Natural killer cell (primary cell): ENCODE data around the gene STAM. TPM values are rescaled to one million over a fixed set of nuclear protein-coding genes. Genes with fewer than 3 reads are reported as not detected.
A peak's percentile ranks its signal among the peaks of the same experiment; 100 is the strongest.

ENCODE experiments used
- ATAC-seq, 3 donors: fragments of 150-1000 bp in 2 of 3; fragments of 200-7000 bp in 1 of 3; cut with Tn5 transposase; 1 replicate in 1 of 3; 2 replicates in 2 of 3; pipeline ENCODE4 v1.10.0; 2021; ENCODE audit warnings: mild to moderate bottlenecking in 2 of 3, moderate library complexity in 2 of 3
- DNase-seq, 2 donors: peaks; one replicate each; pipeline versions ENCODE4 v3.0.0 to v3.0.0-alpha.2; 2013 to 2021; ENCODE audit warnings: mixed read lengths in 1 of 2
- H3K27ac ChIP-seq: one replicate; pipeline ENCODE4 v1.5.1; 2013; ENCODE audit warnings: mild to moderate bottlenecking, low read length
- H3K27me3 ChIP-seq: one replicate; pipeline ENCODE4 v1.6.1; 2013; ENCODE audit warnings: low read length; ENCODE audit not compliant: control insufficient read depth, insufficient read depth
- H3K36me3 ChIP-seq: one replicate; pipeline ENCODE4 v1.6.1; 2013; ENCODE audit warnings: low read length; ENCODE audit not compliant: control insufficient read depth, insufficient read depth
- H3K4me1 ChIP-seq: one replicate; pipeline ENCODE4 v1.6.1; 2013; ENCODE audit warnings: low read length; ENCODE audit not compliant: control insufficient read depth, insufficient read depth
- H3K4me3 ChIP-seq: one replicate; pipeline ENCODE4 v1.5.1; 2013; ENCODE audit warnings: low read length
- H3K9me3 ChIP-seq: one replicate; pipeline ENCODE4 v1.6.1; 2013; ENCODE audit warnings: low read length; ENCODE audit not compliant: control insufficient read depth, insufficient read depth
- H3K27ac Mint-ChIP-seq, 2 donors: one replicate each; pipeline ENCODE4 v1.8.0; 2022; ENCODE audit warnings: mild to moderate bottlenecking in 2 of 2, mixed read lengths in 2 of 2, moderate library complexity in 1 of 2
- H3K27me3 Mint-ChIP-seq, 2 donors: one replicate each; pipeline ENCODE4 v1.8.0; 2022; ENCODE audit warnings: low read depth in 2 of 2, mixed read lengths in 2 of 2
- H3K36me3 Mint-ChIP-seq: one replicate; pipeline ENCODE4 v1.8.0; 2022; ENCODE audit warnings: mixed read lengths
- H3K4me1 Mint-ChIP-seq, 2 donors: one replicate each; pipeline ENCODE4 v1.8.0; 2022; ENCODE audit warnings: mixed read lengths in 2 of 2
- H3K4me3 Mint-ChIP-seq: one replicate; pipeline ENCODE4 v1.8.0; 2022; ENCODE audit warnings: mild to moderate bottlenecking, moderate library complexity, mixed read lengths
- H3K9me3 Mint-ChIP-seq, 2 donors: one replicate each; pipeline ENCODE4 v1.8.0; 2022; ENCODE audit warnings: mixed read lengths in 2 of 2
- WGBS: methylation state at CpG from one replicate; pipeline ENCODE4 v1.1.7; 2013; ENCODE audit warnings: missing lambda C conversion rate; ENCODE audit not compliant: insufficient coverage; 5-methylcytosine and 5-hydroxymethylcytosine counted together
- intact Hi-C: fragments of 100-400 bp; cut with micrococcal nuclease; formaldehyde crosslinking; loops from one replicate; pipeline ENCODE4 v1.14.2; 2022
- total RNA-seq, 4 donors: library from RNA; stranded (reverse); fragments of 120-200 nt in 1 of 4; gene quantifications; one replicate each; pipeline versions ENCODE4 v1.2.3 to v1.2.4, GENCODE V29; 2013 to 2022
- TF ChIP-seq, protein P1 (sequence below): fragments of 200-600 bp; IDR thresholded peaks from one replicate; pipeline ENCODE4 v1.8.0; 2022; ENCODE audit warnings: antibody characterized with exemption

STAM gene
- total RNA-seq, 3 donors from 2014 or later (not counting 1 experiment from before 2014, with no cell fraction given), result 37.8 to 40.2 (median 38.6) TPM

DNA sequence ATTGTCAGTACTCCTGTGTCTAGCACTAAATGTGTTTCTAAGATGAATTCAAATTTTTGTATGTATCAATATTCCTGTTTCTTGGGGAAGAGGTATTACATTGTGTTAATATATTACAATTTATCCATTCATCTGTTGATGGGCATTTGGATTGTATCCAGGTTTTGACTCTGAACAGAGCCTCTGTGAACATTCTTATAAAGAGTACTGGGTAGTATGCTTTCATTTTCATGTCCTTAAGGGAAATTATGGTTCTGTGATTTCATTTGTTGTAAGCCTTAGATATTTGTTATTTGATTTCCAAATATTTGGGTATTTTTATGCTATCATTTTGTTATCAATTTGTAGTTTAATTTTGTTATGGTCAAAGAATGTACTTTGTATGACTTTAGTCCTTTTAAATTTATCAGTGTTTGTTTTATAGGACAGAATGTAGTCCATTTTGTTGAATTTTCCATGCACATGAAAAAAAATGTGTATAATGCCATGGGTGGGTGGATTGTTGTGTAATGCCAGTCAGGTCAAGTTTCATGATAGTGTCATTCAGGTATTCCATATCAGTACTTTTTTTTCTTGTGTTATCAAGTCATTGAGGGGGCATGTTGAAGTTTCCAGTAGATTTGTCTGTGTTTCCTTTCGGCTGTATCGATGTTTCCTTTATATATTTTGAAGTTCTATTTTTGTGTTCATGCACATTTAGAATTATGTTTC, 38.4 kb downstream of the STAM start:
- TF ChIP-seq, protein P1, sequence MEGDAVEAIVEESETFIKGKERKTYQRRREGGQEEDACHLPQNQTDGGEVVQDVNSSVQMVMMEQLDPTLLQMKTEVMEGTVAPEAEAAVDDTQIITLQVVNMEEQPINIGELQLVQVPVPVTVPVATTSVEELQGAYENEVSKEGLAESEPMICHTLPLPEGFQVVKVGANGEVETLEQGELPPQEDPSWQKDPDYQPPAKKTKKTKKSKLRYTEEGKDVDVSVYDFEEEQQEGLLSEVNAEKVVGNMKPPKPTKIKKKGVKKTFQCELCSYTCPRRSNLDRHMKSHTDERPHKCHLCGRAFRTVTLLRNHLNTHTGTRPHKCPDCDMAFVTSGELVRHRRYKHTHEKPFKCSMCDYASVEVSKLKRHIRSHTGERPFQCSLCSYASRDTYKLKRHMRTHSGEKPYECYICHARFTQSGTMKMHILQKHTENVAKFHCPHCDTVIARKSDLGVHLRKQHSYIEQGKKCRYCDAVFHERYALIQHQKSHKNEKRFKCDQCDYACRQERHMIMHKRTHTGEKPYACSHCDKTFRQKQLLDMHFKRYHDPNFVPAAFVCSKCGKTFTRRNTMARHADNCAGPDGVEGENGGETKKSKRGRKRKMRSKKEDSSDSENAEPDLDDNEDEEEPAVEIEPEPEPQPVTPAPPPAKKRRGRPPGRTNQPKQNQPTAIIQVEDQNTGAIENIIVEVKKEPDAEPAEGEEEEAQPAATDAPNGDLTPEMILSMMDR, result no peak
- no peak overlapping the region for H3K27ac ChIP-seq
- intact Hi-C loops, result loop anchor here (5.0 kb wide), 1 partner anchor 40 kb away; the partner anchor contains the start of gene STAM
- WGBS, result 76% methylated on average over 2 of the region's 2 CpGs
- no peaks in the 10 kb centered on the region for H3K27me3 Mint-ChIP-seq
- H3K4me1 Mint-ChIP-seq, result peaks cover 40 to 60% of the 10 kb centered on the region in 2 donors
- H3K4me3 Mint-ChIP-seq, result no peak overlapping the region
- DNase-seq, result no peak
- H3K9me3 ChIP-seq, result no peaks in the 10 kb centered on the region
- H3K4me3 ChIP-seq, result no peak overlapping the region
- H3K27me3 ChIP-seq, result no peaks in the 10 kb centered on the region
- no peaks in the 10 kb centered on the region for H3K36me3 Mint-ChIP-seq
- no peak for ATAC-seq
- H3K4me1 ChIP-seq, result no peaks in the 10 kb centered on the region
- H3K36me3 ChIP-seq, result no peaks in the 10 kb centered on the region
- H3K9me3 Mint-ChIP-seq, result no peaks in the 10 kb centered on the region
- no peak overlapping the region for H3K27ac Mint-ChIP-seq

DNA sequence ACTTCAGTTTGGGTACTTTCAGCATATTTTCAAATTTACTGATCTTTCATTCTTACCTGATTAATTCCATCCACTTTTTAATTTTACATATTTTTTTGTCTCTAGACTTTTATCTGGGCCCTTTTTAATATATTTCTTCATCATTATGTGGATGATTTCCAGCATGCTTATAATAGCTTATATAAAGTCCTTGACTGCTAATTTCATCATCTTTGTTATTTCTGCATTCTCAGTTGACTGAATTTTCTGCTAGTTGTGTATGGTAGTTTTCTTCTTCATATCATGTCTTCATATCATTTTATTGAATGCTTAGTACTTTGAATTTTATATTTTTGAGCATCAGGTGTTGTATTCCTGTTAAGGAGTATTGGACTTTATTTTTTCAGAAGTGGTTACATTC, 39.6 kb downstream of the STAM start:
- Histone ChIP-seq H3K27ac (no peak overlapping the region), H3K4me3 (no peak overlapping the region), H3K27me3 (no peaks in the 10 kb centered on the region), H3K4me1 (no peaks in the 10 kb centered on the region), H3K9me3 (no peaks in the 10 kb centered on the region), H3K36me3 (no peaks in the 10 kb centered on the region)
- no peak overlapping the region for H3K4me3 Mint-ChIP-seq
- H3K36me3 Mint-ChIP-seq, result no peaks in the 10 kb centered on the region
- TF ChIP-seq, protein P1, result no peak
- H3K27ac Mint-ChIP-seq, result peak overlapping the region in 1 of 2 donors; percentile 35
- no peak for ATAC-seq
- H3K9me3 Mint-ChIP-seq, result no peaks in the 10 kb centered on the region
- no peak for DNase-seq
- intact Hi-C loops, result loop anchor here (5.0 kb wide), 1 partner anchor 41 kb away; the partner anchor contains the start of gene STAM
- peaks cover 39 to 60% of the 10 kb centered on the region in 2 donors for H3K4me1 Mint-ChIP-seq
- no peaks in the 10 kb centered on the region for H3K27me3 Mint-ChIP-seq

DNA sequence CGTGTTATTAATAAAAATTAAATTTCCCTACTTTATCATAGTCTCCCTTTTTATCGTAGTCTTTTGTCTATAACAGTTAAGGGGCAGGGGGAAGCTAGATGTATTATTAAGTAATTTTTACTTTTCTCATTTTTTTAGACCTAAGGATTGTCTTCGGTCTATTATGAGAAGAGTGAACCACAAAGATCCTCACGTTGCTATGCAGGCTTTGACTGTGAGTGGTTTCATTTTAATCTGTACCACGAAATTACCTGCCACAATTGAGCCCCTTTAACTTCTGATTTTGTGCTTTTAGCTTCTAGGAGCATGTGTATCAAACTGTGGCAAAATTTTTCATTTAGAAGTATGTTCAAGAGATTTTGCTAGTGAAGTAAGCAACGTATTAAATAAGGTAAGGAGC, 40.6 kb downstream of the STAM start:
- intact Hi-C loops, result loop anchor here (5.0 kb wide), 1 partner anchor 42 kb away; the partner anchor contains the start of gene STAM
- WGBS, result 19% methylated on average over 3 of the region's 6 CpGs
- TF ChIP-seq, protein P1, result no peak
- Mint-ChIP-seq H3K9me3 (no peaks in the 10 kb centered on the region), H3K36me3 (no peaks in the 10 kb centered on the region), H3K27ac (no peak overlapping the region), H3K4me1 (peaks cover 30 to 50% of the 10 kb centered on the region in 2 donors), H3K27me3 (no peaks in the 10 kb centered on the region), H3K4me3 (no peak overlapping the region)
- Histone ChIP-seq H3K4me1 (no peaks in the 10 kb centered on the region), H3K27me3 (no peaks in the 10 kb centered on the region), H3K4me3 (no peak overlapping the region), H3K9me3 (no peaks in the 10 kb centered on the region), H3K36me3 (no peaks in the 10 kb centered on the region), H3K27ac (no peak overlapping the region)
- no peak for ATAC-seq
- DNase-seq, result peak in 1 of 2 donors; percentile 35
